LNCAP (cell line): ENCODE results near the gene UBR3.

ENCODE experiments used
- TF ChIP-seq, protein P1 (sequence below): fragments of 450-650 bp; IDR thresholded peaks from 2 replicates; pipeline ENCODE4 v1.5.1; 2017; ENCODE audit warnings: mild to moderate bottlenecking

The UBR3 gene

DNA sequence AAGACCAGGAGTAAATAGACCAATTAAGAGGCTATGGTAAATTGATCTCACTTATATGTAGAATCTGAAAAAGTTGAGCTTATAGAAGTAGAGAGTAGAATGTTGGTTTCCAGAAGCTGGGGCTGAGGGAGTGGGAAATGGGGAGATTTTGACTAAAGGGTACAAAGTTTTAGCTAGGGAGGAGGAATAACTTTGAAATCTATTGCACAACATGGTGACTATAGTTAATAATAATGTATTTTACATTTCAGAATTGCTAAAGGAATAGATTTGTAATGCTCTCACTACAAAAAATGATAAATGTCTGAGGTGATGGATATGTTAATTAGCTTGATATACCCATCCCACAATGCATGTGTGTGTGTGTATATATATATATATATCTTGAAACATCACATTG lies 82.1 kb downstream of the UBR3 start:
- TF ChIP-seq, protein P1, sequence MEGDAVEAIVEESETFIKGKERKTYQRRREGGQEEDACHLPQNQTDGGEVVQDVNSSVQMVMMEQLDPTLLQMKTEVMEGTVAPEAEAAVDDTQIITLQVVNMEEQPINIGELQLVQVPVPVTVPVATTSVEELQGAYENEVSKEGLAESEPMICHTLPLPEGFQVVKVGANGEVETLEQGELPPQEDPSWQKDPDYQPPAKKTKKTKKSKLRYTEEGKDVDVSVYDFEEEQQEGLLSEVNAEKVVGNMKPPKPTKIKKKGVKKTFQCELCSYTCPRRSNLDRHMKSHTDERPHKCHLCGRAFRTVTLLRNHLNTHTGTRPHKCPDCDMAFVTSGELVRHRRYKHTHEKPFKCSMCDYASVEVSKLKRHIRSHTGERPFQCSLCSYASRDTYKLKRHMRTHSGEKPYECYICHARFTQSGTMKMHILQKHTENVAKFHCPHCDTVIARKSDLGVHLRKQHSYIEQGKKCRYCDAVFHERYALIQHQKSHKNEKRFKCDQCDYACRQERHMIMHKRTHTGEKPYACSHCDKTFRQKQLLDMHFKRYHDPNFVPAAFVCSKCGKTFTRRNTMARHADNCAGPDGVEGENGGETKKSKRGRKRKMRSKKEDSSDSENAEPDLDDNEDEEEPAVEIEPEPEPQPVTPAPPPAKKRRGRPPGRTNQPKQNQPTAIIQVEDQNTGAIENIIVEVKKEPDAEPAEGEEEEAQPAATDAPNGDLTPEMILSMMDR: no peak

DNA sequence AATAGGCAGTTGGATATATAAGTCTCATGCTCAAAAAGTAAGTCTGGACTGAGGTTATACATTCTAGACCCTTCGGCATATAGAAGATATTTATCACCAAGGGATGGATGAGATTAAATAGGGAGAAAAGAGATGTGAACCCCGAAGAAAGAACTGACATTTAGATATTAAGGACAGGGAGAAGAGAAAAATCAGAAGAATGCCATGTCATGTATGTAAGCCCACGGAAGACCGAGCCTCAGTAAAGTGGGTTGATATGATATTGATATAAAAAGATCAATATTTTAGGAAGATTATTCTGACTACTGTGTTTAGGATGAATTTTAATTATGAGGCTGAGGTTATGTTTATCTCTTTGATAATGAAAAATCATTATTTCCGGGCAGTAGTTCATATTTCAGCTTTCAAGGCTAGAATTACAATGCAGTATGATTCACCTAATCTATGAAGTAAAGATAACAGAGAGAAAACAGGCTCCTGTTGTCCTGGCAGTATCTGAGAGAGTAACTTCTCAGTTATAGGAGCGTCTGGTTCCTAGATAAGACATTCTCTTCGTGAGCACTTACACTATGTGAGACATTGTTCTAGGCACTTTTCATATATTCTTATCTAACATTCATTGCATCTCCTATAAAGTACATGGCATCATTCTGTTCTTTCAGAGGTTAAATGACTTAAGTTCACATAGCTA lies 83.0 kb downstream of the UBR3 start:
- TF ChIP-seq, protein P1: no peak

DNA sequence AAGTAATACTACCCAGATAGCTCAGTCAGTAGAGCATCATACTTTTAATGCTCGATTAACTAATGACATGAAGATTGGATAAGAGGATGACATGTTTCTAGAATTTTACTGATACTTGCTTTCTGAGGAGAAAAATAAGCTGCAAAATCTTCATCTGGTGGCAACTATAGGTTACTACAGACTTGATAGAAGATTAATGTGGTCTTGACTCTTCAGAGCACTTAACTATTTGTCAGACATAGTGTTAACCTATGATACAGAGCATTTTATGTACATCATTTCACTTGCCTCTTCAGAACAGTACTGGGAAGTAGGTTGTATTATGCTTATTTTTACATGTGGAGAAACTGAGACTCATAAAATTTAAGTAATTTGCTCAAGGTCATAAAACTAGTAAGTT lies 83.9 kb downstream of the UBR3 start:
- TF ChIP-seq, protein P1: no peak

DNA sequence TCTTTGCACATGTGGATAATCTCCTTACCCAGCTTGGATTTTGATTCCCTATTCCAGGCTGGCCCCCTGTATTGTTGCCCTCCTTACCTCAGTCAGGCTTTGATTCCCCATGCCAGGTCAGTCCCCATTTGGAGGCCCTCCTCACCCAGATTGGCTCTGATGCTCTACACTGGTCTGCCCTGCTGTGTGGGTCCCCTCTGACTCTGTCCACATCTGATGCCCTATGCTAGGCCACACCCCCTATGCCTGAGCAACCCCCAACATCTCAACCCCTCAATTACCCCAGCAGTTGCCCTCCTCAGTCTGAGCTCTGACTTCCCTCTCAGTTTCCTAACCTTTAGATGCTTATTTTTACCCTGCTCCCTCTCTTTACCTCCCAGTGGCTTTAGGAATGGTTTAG lies 89.4 kb downstream of the UBR3 start:
- TF ChIP-seq, protein P1: no peak

DNA sequence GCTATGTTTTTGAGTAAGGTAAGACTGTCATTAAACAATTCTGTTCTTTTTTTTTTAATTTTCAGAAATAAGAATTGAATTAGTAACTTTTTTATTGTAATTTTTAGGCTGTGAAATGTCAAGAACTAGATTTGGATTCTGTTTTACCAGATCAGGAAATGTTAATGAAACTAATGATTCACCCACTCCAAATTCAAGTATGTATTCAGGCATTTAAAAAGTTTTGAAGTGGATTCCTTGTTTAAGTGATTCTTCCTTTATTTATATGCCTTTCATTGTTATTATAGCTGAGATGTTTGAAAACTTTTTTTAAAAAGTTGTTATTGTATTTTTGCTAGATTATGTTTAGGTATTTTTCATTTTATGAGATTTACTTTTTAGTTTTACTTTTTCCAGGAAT lies 96.7 kb downstream of the UBR3 start:
- TF ChIP-seq, protein P1: no peak

DNA sequence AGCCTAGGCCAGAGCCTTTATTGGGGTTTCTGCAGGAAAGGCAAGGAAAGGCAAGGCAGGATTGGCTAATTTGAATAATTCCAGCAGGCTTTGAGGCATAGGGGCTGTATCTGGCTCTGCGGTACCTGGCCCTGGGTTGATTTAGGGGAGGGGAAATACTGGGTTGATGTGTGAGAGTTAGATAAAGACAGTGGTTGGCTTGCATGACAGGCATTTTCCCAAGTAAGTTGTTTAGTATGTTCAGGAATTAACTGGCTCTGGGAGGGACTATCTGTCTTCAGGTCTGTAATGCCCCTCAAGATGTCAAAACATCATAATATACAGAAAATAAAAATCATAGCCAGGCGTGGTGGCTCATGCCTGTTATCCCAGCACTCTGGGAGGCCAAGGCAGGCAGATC lies 98.7 kb downstream of the UBR3 start:
- TF ChIP-seq, protein P1: no peak

DNA sequence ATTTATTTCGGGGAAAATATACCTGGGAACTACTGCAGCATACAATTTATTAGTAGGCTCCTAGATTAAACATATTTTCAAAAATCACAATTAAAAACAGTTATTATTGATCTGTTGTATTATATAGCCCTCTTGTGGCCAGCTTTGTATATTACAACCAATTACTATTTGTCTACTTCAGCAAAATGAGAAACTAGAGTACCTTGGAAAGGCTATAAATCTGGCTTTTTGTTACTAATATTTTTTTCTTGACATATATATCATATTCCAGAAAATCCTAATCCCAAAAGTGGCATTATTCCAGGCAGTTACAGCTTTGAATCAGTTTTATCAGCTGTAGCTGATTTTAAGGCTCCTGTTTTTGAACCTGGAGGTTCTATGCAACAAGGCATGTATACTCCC lies 101.2 kb downstream of the UBR3 start:
- TF ChIP-seq, protein P1: peak; percentile 68

DNA sequence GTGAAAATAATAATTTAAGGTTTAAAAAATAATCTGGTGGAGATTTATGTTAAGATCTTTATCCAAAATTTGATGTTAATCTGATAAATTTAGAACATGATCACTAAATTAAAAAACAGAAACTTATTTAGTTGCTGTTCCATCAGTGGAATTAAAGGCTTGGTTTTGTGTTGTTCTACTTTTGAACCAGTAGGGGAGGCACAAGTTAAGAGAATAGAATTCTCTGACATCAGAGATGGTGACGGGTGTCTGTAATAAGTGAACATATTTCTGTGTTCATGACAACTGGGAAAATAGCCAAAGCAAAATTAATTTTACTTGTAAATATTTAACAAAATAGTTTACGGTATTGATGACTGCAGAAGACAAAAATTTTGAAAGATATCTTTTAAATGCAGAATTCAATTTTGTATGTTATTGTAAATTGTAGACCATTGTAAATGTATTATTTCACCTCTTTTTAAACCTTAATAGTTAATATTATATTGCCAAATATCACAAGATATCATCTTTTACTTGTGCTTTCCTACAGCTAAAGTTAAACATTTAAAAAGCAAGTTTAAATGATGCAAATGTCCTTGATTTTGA lies 106.0 kb downstream of the UBR3 start:
- TF ChIP-seq, protein P1: peak; percentile 85
